Activated CD8-positive, alpha-beta T cell treated with anti-CD3 and anti-CD28 coated beads for 36 hours (primary cell): ENCODE measurements around the gene COPB1. TPM values are rescaled to one million over a fixed set of nuclear protein-coding genes. Genes with fewer than 3 reads are reported as not detected.

Experiments used
- ATAC-seq: fragments of 200-7000 bp; cut with Tn5 transposase; one replicate; pipeline ENCODE4 v1.10.0; 2021; ENCODE audit warnings: mild to moderate bottlenecking, moderate library complexity
- CTCF ChIA-PET: fragments of 350-600 bp; sonication (Branson Sonifier 250); formaldehyde crosslinking; loops from one replicate; lab custom pipeline; 2021; ENCODE audit warnings: antibody characterized with exemption; lab: Charles Lee
- POLR2A ChIA-PET: fragments of 350-600 bp; sonication (Branson Sonifier 250); formaldehyde crosslinking; loops from one replicate; lab custom pipeline; 2021; ENCODE audit warnings: antibody characterized with exemption; lab: Charles Lee
- DNase-seq: peaks from one replicate; pipeline ENCODE4 v3.0.0-alpha.2; 2020
- H3K27ac Mint-ChIP-seq: one replicate; pipeline ENCODE4 v1.8.0; 2021; ENCODE audit warnings: mild to moderate bottlenecking, mixed read lengths
- H3K27me3 Mint-ChIP-seq: one replicate; pipeline ENCODE4 v1.8.0; 2021; ENCODE audit warnings: mixed read lengths
- H3K36me3 Mint-ChIP-seq: one replicate; pipeline ENCODE4 v1.8.0; 2021; ENCODE audit warnings: low read depth, mixed read lengths
- H3K4me1 Mint-ChIP-seq: one replicate; pipeline ENCODE4 v1.8.0; 2021; ENCODE audit warnings: low read depth, mixed read lengths
- H3K4me3 Mint-ChIP-seq: one replicate; pipeline ENCODE4 v1.8.0; 2021; ENCODE audit warnings: mild to moderate bottlenecking, moderate library complexity, mixed read lengths
- H3K9me3 Mint-ChIP-seq: one replicate; pipeline ENCODE4 v1.8.0; 2021; ENCODE audit warnings: mixed read lengths
- CTCF ChIP-seq: fragments of 200-600 bp; IDR thresholded peaks from one replicate; pipeline ENCODE4 v1.8.0; 2022; ENCODE audit warnings: antibody characterized with exemption, mild to moderate bottlenecking
- intact Hi-C: fragments of 100-400 bp; cut with micrococcal nuclease; formaldehyde crosslinking; loops from one replicate; pipeline ENCODE4 v1.10.0; 2022
- total RNA-seq, 2 experiments: library from RNA; stranded (reverse); gene quantifications; one replicate each; pipeline ENCODE4 v1.2.3, GENCODE V29; 2021

The COPB1 gene
- total RNA-seq, 2 experiments from 2014 or later: 90.9 to 93.5 TPM

- POLR2A ChIA-PET: interaction anchor here (7.6 kb wide), 1 partner anchor 10 kb away, joined by 40 read pairs; no protein-coding TSS in a partner anchor
- ATAC-seq: peak; percentile 30
Observed at GRCh38 chr11:14506532-14506931, 6.9 kb upstream of the COPB1 start.

GRCh38 chr11:14503023-14503422, 3.4 kb upstream of the COPB1 start:
- ATAC-seq: no peak

More at GRCh38 chr11:14506532-14506931, 6.9 kb upstream of the COPB1 start:
- Mint-ChIP-seq H3K4me1 (peaks cover 14% of the 10 kb centered on the region), H3K36me3 (peaks cover 62% of the 10 kb centered on the region), H3K27ac (peak overlapping the region; percentile 2), H3K4me3 (no peak overlapping the region), H3K9me3 (no peaks in the 10 kb centered on the region), H3K27me3 (no peaks in the 10 kb centered on the region)
- DNase-seq: no peak
- TF ChIP-seq CTCF: no peak
- intact Hi-C loops: no loop called here
- CTCF ChIA-PET: interaction anchor here (0.9 kb wide), 1 partner anchor 14 kb away, joined by 3 read pairs; no protein-coding TSS in a partner anchor

GRCh38 chr11:14502039-14502438, 2.4 kb upstream of the COPB1 start:
- H3K9me3 Mint-ChIP-seq: no peaks in the 10 kb centered on the region
- H3K27me3 Mint-ChIP-seq: no peaks in the 10 kb centered on the region
- peaks cover 21% of the 10 kb centered on the region for H3K4me1 Mint-ChIP-seq
- no peak for DNase-seq
- POLR2A ChIA-PET: interaction anchor here (1.2 to 7.6 kb wide), 4 partner anchors 14 to 148 kb away, joined by 3 to 40 read pairs (median 4); partner anchors contain the start of gene PSMA1
- CTCF ChIA-PET: interaction anchor here (1.7 kb wide), 1 partner anchor 201 kb away, joined by 5 read pairs; no protein-coding TSS in a partner anchor
- no peak overlapping the region for H3K27ac Mint-ChIP-seq
- intact Hi-C loops: no loop called here
- H3K4me3 Mint-ChIP-seq: no peak overlapping the region
- ATAC-seq: no peak
- H3K36me3 Mint-ChIP-seq: peaks cover 50% of the 10 kb centered on the region
- TF ChIP-seq CTCF: no peak

More at GRCh38 chr11:14503023-14503422, 3.4 kb upstream of the COPB1 start:
- Mint-ChIP-seq H3K9me3 (no peaks in the 10 kb centered on the region), H3K27me3 (no peaks in the 10 kb centered on the region), H3K27ac (peak overlapping the region; percentile 11), H3K4me1 (peaks cover 12% of the 10 kb centered on the region), H3K4me3 (no peak overlapping the region), H3K36me3 (peaks cover 49% of the 10 kb centered on the region)
- ChIA-PET POLR2A (interaction anchor here (0.6 to 7.6 kb wide), 4 partner anchors 10 to 142 kb away, joined by 3 to 40 read pairs (median 3); no protein-coding TSS in a partner anchor), CTCF (interaction anchor here (1.0 to 1.2 kb wide), 2 partner anchors 402 to 404 kb away, joined by 3 to 4 read pairs; no protein-coding TSS in a partner anchor)
- intact Hi-C loops: no loop called here
- TF ChIP-seq CTCF: no peak
- DNase-seq: no peak

- intact Hi-C loops: no loop called here
Observed at GRCh38 chr11:14500181-14500651, 605 bp upstream of the COPB1 start.

More at GRCh38 chr11:14500181-14500651, 605 bp upstream of the COPB1 start:
- Mint-ChIP-seq H3K27ac (peak overlapping the region; percentile 99), H3K9me3 (no peaks in the 10 kb centered on the region), H3K4me3 (peak overlapping the region; percentile 96), H3K4me1 (peaks cover 29% of the 10 kb centered on the region), H3K27me3 (no peaks in the 10 kb centered on the region), H3K36me3 (peaks cover 51% of the 10 kb centered on the region)
- TF ChIP-seq CTCF: no peak
- ChIA-PET POLR2A (interaction anchor here (0.7 to 7.6 kb wide), 12 partner anchors 10 to 604 kb away, joined by 3 to 40 read pairs (median 5); partner anchors contain the start of genes PDE3B and PSMA1), CTCF (interaction anchor here (1.0 to 1.7 kb wide), 6 partner anchors 18 to 506 kb away, joined by 3 to 7 read pairs (median 4); no protein-coding TSS in a partner anchor)
- DNase-seq (peak; percentile 72), ATAC-seq (peak; percentile 43)
